Mammary epithelial cell (primary cell): ENCODE measurements around the gene BCO1.

Experiments
- CTCF ChIP-seq, 2 donors: IDR thresholded peaks in 1 of 2; conservative IDR thresholded peaks in 1 of 2; 2 replicates each; pipeline ENCODE4 v1.5.1; 2011 to 2012; ENCODE audit warnings: inconsistent platforms in 2 of 2, low read length in 2 of 2, mild to moderate bottlenecking in 2 of 2, control low read depth in 1 of 2, low read depth in 1 of 2; ENCODE audit not compliant: insufficient read depth in 1 of 2; ENCODE audit errors: extremely low read depth in 1 of 2
- EZH2 ChIP-seq: IDR thresholded peaks from 2 replicates; pipeline ENCODE4 v1.6.1; 2012; ENCODE audit warnings: low read length, inconsistent platforms, borderline replicate concordance

GRCh38 chr16:81204798-81205680 lies 33.5 kb upstream of the BCO1 start:
- peak; percentile 61 to 73 for TF ChIP-seq CTCF (conservative IDR thresholded peaks at IDR 0.05 in 1 of 2, IDR thresholded peaks at IDR 0.05 in 1 of 2; ENCODE audit: extremely low read depth in 1 of 2, insufficient read depth in 1 of 2, low read depth in 1 of 2, low read length in 2 of 2)
- no peak for TF ChIP-seq EZH2
